CD4-positive, alpha-beta memory T cell (primary cell): ENCODE data around the gene STK38L. TPM values are rescaled to one million over a fixed set of nuclear protein-coding genes. Genes with fewer than 3 reads are reported as not detected.
A peak's percentile ranks its signal among the peaks of the same experiment; 100 is the strongest.

ENCODE experiments used
- CTCF ChIA-PET: fragments of 350-600 bp; sonication (Branson Sonifier 250); formaldehyde crosslinking; loops from one replicate; lab custom pipeline; 2021; ENCODE audit warnings: inconsistent platforms; ENCODE audit not compliant: partially characterized antibody; lab: Charles Lee
- POLR2A ChIA-PET: fragments of 350-600 bp; sonication (Branson Sonifier 250); formaldehyde crosslinking; loops from one replicate; lab custom pipeline; 2021; ENCODE audit not compliant: partially characterized antibody; lab: Charles Lee
- DNase-seq, 5 donors: peaks; one replicate each; pipeline versions ENCODE4 v3.0.0 to v3.0.0-alpha.2; 2020 to 2022; ENCODE audit warnings: mixed read lengths in 1 of 5
- H3K27ac ChIP-seq: one replicate; pipeline ENCODE4 v1.7.0; 2013; ENCODE audit warnings: low read depth, low read length
- H3K27me3 ChIP-seq: 2 replicates; pipeline ENCODE4 v1.7.0; 2013; ENCODE audit warnings: mild to moderate bottlenecking, low read length, moderate library complexity; ENCODE audit not compliant: insufficient read depth
- H3K36me3 ChIP-seq: 2 replicates; pipeline ENCODE4 v1.7.0; 2013; ENCODE audit warnings: mild to moderate bottlenecking, low read length, moderate library complexity; ENCODE audit not compliant: insufficient read depth
- H3K4me1 ChIP-seq: 2 replicates; pipeline ENCODE4 v1.7.0; 2013; ENCODE audit warnings: mild to moderate bottlenecking, low read length, moderate library complexity; ENCODE audit not compliant: insufficient read depth
- H3K4me3 ChIP-seq, 2 donors: one replicate each; pipeline ENCODE4 v1.7.0; 2013; ENCODE audit warnings: low read length in 2 of 2, mild to moderate bottlenecking in 1 of 2
- H3K9me3 ChIP-seq, 2 donors: one replicate each; pipeline ENCODE4 v1.7.0; 2013; ENCODE audit warnings: low read length in 2 of 2, control low read depth in 1 of 2; ENCODE audit not compliant: control insufficient read depth in 1 of 2
- H3K27ac Mint-ChIP-seq, 7 donors: one replicate each; pipeline ENCODE4 v1.8.0; 2020 to 2021; ENCODE audit warnings: mixed read lengths in 7 of 7, mild to moderate bottlenecking in 6 of 7, inconsistent platforms in 3 of 7, moderate library complexity in 3 of 7
- H3K27me3 Mint-ChIP-seq, 2 donors: one replicate each; pipeline ENCODE4 v1.8.0; 2020 to 2021; ENCODE audit warnings: mixed read lengths in 2 of 2
- H3K36me3 Mint-ChIP-seq, 2 donors: one replicate each; pipeline ENCODE4 v1.8.0; 2020 to 2021; ENCODE audit warnings: mixed read lengths in 2 of 2, inconsistent platforms in 1 of 2, mild to moderate bottlenecking in 1 of 2
- H3K4me1 Mint-ChIP-seq, 4 donors: one replicate each; pipeline ENCODE4 v1.8.0; 2020 to 2021; ENCODE audit warnings: mixed read lengths in 4 of 4, mild to moderate bottlenecking in 1 of 4
- H3K4me3 Mint-ChIP-seq, 8 donors: one replicate each; pipeline ENCODE4 v1.8.0; 2020 to 2021; ENCODE audit warnings: mixed read lengths in 8 of 8, mild to moderate bottlenecking in 7 of 8, moderate library complexity in 6 of 8, inconsistent platforms in 3 of 8
- H3K9me3 Mint-ChIP-seq, 8 donors: one replicate each; pipeline ENCODE4 v1.8.0; 2020 to 2021; ENCODE audit warnings: mixed read lengths in 8 of 8, mild to moderate bottlenecking in 5 of 8, inconsistent platforms in 3 of 8, moderate library complexity in 1 of 8
- intact Hi-C: fragments of 100-400 bp; cut with micrococcal nuclease; formaldehyde crosslinking; loops from one replicate; pipeline ENCODE4 v1.15.1; 2023
- polyA plus RNA-seq, 2 donors: library from polyadenylated mRNA; unstranded; fragments of 300-500 nt; fragmentation: Illumina TruSeq; gene quantifications; one replicate each; pipeline ENCODE4 v1.2.3, GENCODE V29; 2021
- total RNA-seq, 2 experiments: library from RNA; stranded (reverse); gene quantifications; one replicate each; pipeline ENCODE4 v1.2.3, GENCODE V29; 2021

STK38L gene
- total and polyA plus RNA-seq, 4 experiments from 2014 or later, result 8.4 to 21.8 (median 15.3) TPM

GRCh38 chr12:27305673-27306456, 61.8 kb downstream of the STK38L start:
- Mint-ChIP-seq H3K4me1 (no peaks in the 10 kb centered on the region), H3K4me3 (no peak overlapping the region), H3K9me3 (peaks cover 0 to 1% (median 0%) of the 10 kb centered on the region in 8 donors), H3K36me3 (peaks cover 13 to 22% of the 10 kb centered on the region in 2 donors), H3K27ac (peak overlapping the region in 4 of 7 donors; percentile 29 to 35 (median 32)), H3K27me3 (no peaks in the 10 kb centered on the region)
- Histone ChIP-seq H3K27me3 (no peaks in the 10 kb centered on the region), H3K9me3 (no peaks in the 10 kb centered on the region), H3K27ac (no peak overlapping the region), H3K36me3 (peaks cover 10% of the 10 kb centered on the region), H3K4me3 (no peak overlapping the region), H3K4me1 (no peaks in the 10 kb centered on the region)
- peak in 4 of 5 donors; percentile 28 to 42 (median 36) for DNase-seq
- ChIA-PET POLR2A (interaction anchor here (0.8 to 1.6 kb wide), 2 partner anchors 290 to 448 kb away, joined by 3 to 6 read pairs; no protein-coding TSS in a partner anchor), CTCF (interaction anchor here (0.5 to 8.4 kb wide), 34 partner anchors 9 to 1425 kb away, joined by 3 to 84 read pairs (median 4); partner anchors contain the start of genes BMAL2, ITPR2, MED21 and STK38L)
- intact Hi-C loops, result loop anchor here (1.0 to 10.0 kb wide), 5 partner anchors 61 to 1209 kb away; partner anchors contain the start of gene STK38L

GRCh38 chr12:27309293-27309994, 65.4 kb downstream of the STK38L start:
- no peaks in the 10 kb centered on the region for H3K9me3 ChIP-seq
- POLR2A ChIA-PET, result no interaction called here
- H3K9me3 Mint-ChIP-seq, result peaks cover 0 to 1% (median 0%) of the 10 kb centered on the region in 8 donors
- no peaks in the 10 kb centered on the region for H3K4me1 ChIP-seq
- H3K4me3 Mint-ChIP-seq, result no peak overlapping the region
- no peak overlapping the region for H3K27ac Mint-ChIP-seq
- H3K27me3 Mint-ChIP-seq, result no peaks in the 10 kb centered on the region
- H3K27ac ChIP-seq, result no peak overlapping the region
- CTCF ChIA-PET, result interaction anchor here (0.6 to 1.8 kb wide), 3 partner anchors 9 to 424 kb away, joined by 3 read pairs; no protein-coding TSS in a partner anchor
- DNase-seq, result no peak
- intact Hi-C loops, result loop anchor here (5.0 to 10.0 kb wide), 2 partner anchors 65 to 167 kb away; partner anchors contain the start of gene STK38L
- H3K4me3 ChIP-seq, result no peak overlapping the region
- no peaks in the 10 kb centered on the region for H3K27me3 ChIP-seq
- H3K36me3 ChIP-seq, result peaks cover 10% of the 10 kb centered on the region
- no peaks in the 10 kb centered on the region for H3K4me1 Mint-ChIP-seq
- H3K36me3 Mint-ChIP-seq, result peaks cover 31 to 33% of the 10 kb centered on the region in 2 donors

GRCh38 chr12:27309995-27310315, 65.9 kb downstream of the STK38L start:
- no peak for DNase-seq
- POLR2A ChIA-PET, result no interaction called here
- no peak overlapping the region for H3K4me3 ChIP-seq
- Mint-ChIP-seq H3K36me3 (peaks cover 32 to 38% of the 10 kb centered on the region in 2 donors), H3K4me1 (no peaks in the 10 kb centered on the region), H3K4me3 (no peak overlapping the region), H3K27ac (no peak overlapping the region), H3K27me3 (no peaks in the 10 kb centered on the region), H3K9me3 (peaks cover 0 to 1% (median 0%) of the 10 kb centered on the region in 8 donors)
- H3K4me1 ChIP-seq, result no peaks in the 10 kb centered on the region
- intact Hi-C loops, result loop anchor here (5.0 to 10.0 kb wide), 2 partner anchors 65 to 168 kb away; partner anchors contain the start of gene STK38L
- H3K27ac ChIP-seq, result no peak overlapping the region
- CTCF ChIA-PET, result interaction anchor here (1.8 kb wide), 1 partner anchor 9 kb away, joined by 3 read pairs; no protein-coding TSS in a partner anchor
- peaks cover 10% of the 10 kb centered on the region for H3K36me3 ChIP-seq
- no peaks in the 10 kb centered on the region for H3K27me3 ChIP-seq
- no peaks in the 10 kb centered on the region for H3K9me3 ChIP-seq

DNA sequence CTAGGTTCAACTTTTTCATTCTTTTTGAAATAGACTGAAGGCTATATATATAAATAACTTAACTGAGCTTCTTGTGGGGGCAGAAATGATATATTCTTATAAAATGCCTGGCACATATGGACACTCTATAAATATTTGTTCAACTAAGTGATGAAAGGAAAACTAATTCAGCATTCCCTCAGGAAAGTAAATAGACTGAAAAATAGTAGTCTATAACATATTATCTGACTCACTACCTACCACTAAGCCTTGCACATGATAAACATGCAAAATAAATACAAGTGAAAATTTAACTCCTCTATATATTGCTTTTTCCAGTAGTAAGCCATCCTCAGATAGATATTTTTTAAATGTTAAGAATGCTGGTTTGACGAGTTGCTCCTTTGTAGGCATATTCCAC, 72.9 kb downstream of the STK38L start:
- ChIA-PET POLR2A (no interaction called here), CTCF (interaction anchor here (0.7 to 1.5 kb wide), 3 partner anchors 10 to 432 kb away, joined by 3 read pairs; no protein-coding TSS in a partner anchor)
- no peaks in the 10 kb centered on the region for H3K4me1 ChIP-seq
- intact Hi-C loops, result no loop called here
- H3K9me3 ChIP-seq, result no peaks in the 10 kb centered on the region
- Mint-ChIP-seq H3K9me3 (no peaks in the 10 kb centered on the region), H3K4me1 (no peaks in the 10 kb centered on the region), H3K4me3 (no peak overlapping the region), H3K27me3 (no peaks in the 10 kb centered on the region), H3K36me3 (peaks cover 28 to 50% of the 10 kb centered on the region in 2 donors), H3K27ac (no peak overlapping the region)
- no peak overlapping the region for H3K27ac ChIP-seq
- no peaks in the 10 kb centered on the region for H3K27me3 ChIP-seq
- no peak overlapping the region for H3K4me3 ChIP-seq
- no peak for DNase-seq
- H3K36me3 ChIP-seq, result no peaks in the 10 kb centered on the region

DNA sequence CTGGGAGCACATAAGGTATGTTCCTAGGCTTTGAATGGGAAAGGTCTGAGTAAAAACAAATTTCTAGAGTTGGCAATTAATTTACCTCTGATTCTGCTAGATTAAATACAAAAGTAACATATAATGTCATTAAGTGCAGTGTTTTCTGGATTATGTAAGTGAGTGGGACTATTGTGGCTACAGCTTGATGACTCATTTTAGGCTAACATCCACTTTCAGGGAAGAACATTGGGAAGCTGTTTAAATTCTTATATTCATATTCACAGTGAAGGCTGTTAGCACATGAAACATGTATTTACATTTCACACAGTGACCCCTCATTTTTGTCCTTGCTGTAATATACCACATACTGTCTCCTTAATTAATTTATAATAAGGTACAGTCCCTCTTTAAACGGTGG, 75.3 kb downstream of the STK38L start:
- no peaks in the 10 kb centered on the region for H3K9me3 Mint-ChIP-seq
- H3K36me3 Mint-ChIP-seq, result peaks cover 13 to 51% of the 10 kb centered on the region in 2 donors
- Histone ChIP-seq H3K4me1 (no peaks in the 10 kb centered on the region), H3K9me3 (no peaks in the 10 kb centered on the region), H3K27ac (no peak overlapping the region), H3K27me3 (no peaks in the 10 kb centered on the region), H3K4me3 (no peak overlapping the region), H3K36me3 (no peaks in the 10 kb centered on the region)
- no peak overlapping the region for H3K27ac Mint-ChIP-seq
- no peak overlapping the region for H3K4me3 Mint-ChIP-seq
- no peaks in the 10 kb centered on the region for H3K4me1 Mint-ChIP-seq
- intact Hi-C loops, result no loop called here
- POLR2A ChIA-PET, result no interaction called here
- DNase-seq, result no peak
- CTCF ChIA-PET, result interaction anchor here (1.4 to 2.5 kb wide), 2 partner anchors 12 to 13 kb away, joined by 3 to 14 read pairs; no protein-coding TSS in a partner anchor
- no peaks in the 10 kb centered on the region for H3K27me3 Mint-ChIP-seq

- Mint-ChIP-seq H3K27me3 (no peaks in the 10 kb centered on the region), H3K4me1 (no peaks in the 10 kb centered on the region), H3K27ac (peak overlapping the region in 1 of 7 donors; percentile 25), H3K9me3 (no peaks in the 10 kb centered on the region), H3K4me3 (no peak overlapping the region), H3K36me3 (peaks cover 13 to 47% of the 10 kb centered on the region in 2 donors)
- CTCF ChIA-PET, result interaction anchor here (0.7 to 2.5 kb wide), 4 partner anchors 12 to 403 kb away, joined by 3 to 14 read pairs (median 4); no protein-coding TSS in a partner anchor
- Histone ChIP-seq H3K9me3 (no peaks in the 10 kb centered on the region), H3K36me3 (no peaks in the 10 kb centered on the region), H3K4me1 (no peaks in the 10 kb centered on the region), H3K27ac (no peak overlapping the region), H3K4me3 (no peak overlapping the region), H3K27me3 (no peaks in the 10 kb centered on the region)
- intact Hi-C loops, result no loop called here
- POLR2A ChIA-PET, result no interaction called here
- no peak for DNase-seq
Measured at GRCh38 chr12:27319848-27320247, 75.8 kb downstream of the STK38L start.

GRCh38 chr12:27324530-27324929, 80.4 kb downstream of the STK38L start:
- ChIA-PET CTCF (no interaction called here), POLR2A (no interaction called here)
- intact Hi-C loops, result no loop called here
- H3K4me1 Mint-ChIP-seq, result no peaks in the 10 kb centered on the region
- H3K36me3 Mint-ChIP-seq, result peaks cover 8 to 38% of the 10 kb centered on the region in 2 donors
- H3K9me3 Mint-ChIP-seq, result no peaks in the 10 kb centered on the region
- H3K4me3 Mint-ChIP-seq, result no peak overlapping the region
- Histone ChIP-seq H3K27me3 (no peaks in the 10 kb centered on the region), H3K27ac (no peak overlapping the region), H3K9me3 (no peaks in the 10 kb centered on the region), H3K36me3 (no peaks in the 10 kb centered on the region), H3K4me3 (no peak overlapping the region), H3K4me1 (no peaks in the 10 kb centered on the region)
- no peak overlapping the region for H3K27ac Mint-ChIP-seq
- DNase-seq, result no peak
- no peaks in the 10 kb centered on the region for H3K27me3 Mint-ChIP-seq
